NCI-H82 treated with DMSO at 0.1 percent for 48 hours (cell line): Measurements from ENCODE around the gene SLC19A1.

Source experiments
- DNase-seq: peaks from one replicate; lab custom pipeline; 2025; ENCODE audit not compliant: unreplicated experiment; lab: John Stamatoyannopoulos, UW

The SLC19A1 gene

GRCh38 chr21:45494851-45495680, 47.2 kb downstream of the SLC19A1 start:
- no peak for DNase-seq

GRCh38 chr21:45494135-45494850, 47.9 kb downstream of the SLC19A1 start:
- DNase-seq: no peak

DNA sequence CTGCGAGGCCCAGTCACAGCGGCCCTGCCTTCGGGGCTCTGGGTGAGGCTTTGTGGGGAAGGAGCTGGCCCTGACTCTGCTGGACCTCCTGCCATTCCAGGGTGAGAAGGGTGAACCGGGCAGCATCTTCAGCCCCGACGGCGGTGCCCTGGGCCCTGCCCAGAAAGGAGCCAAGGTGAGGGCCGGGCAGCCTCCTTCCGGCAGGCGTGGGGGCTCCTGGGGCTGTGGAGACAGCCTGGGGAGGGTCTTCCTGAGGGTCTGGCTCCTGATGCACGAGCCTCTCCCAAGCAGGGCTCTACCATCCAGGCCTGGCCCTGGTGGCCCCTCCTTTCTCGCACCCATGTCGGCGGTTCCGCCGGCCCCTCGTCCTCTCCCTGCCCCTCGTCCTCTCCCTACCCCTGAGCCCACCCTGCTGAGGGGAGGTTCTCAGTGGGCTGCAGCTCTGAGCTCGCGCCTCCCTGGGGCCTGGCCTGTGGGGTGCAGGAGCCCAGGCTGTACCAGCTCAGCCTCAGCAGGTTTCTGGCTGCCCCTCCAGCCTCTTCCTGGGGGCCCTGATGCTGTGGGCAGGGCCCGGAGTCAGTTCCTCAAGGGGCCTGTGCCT, 48.7 kb downstream of the SLC19A1 start:
- DNase-seq: no peak

GRCh38 chr21:45492765-45493164, 49.5 kb downstream of the SLC19A1 start:
- DNase-seq: no peak

DNA sequence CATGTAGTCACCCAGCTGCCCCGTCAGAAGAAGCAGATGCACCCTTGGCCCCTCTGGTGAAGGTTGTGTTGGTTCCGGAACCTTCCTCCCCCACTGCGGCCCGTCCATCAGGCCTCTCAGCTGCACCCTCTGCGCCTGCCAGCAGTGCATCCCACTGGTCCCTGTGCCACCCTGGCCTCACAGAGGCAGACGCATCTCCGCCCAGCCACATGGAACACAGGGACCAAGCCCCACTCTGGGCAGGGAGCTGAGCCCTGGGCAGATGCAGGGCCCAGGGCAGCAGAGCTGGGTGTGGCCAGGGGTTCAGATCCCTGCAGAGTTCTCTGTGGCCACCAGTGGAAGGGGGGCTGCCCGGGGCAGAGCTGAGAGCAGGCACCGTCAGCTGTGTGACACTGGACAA, 50.6 kb downstream of the SLC19A1 start:
- no peak for DNase-seq

DNA sequence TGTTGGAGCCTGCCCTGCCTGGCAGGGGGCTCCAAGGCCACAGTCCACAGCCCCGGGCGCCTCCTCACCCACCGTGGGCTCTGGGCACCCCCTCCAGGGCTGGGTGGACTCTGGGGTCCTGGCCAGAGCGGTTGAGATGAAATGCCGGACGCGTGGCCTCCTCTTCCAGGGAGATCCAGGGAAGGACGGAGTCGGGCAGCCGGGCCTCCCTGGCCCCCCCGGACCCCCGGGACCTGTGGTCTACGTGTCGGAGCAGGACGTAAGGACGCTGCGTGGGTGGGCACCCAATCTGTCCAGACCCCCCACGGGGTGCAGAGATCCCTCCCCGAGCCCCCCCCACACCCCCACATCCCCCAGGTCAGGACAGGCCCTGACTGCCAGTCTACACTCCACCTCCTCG, 51.2 kb downstream of the SLC19A1 start:
- DNase-seq: no peak

- no peak for DNase-seq
Measured at GRCh38 chr21:45490049-45490731, 52.0 kb downstream of the SLC19A1 start.

- DNase-seq: no peak
Measured at GRCh38 chr21:45489722-45489982, 52.6 kb downstream of the SLC19A1 start.

DNA sequence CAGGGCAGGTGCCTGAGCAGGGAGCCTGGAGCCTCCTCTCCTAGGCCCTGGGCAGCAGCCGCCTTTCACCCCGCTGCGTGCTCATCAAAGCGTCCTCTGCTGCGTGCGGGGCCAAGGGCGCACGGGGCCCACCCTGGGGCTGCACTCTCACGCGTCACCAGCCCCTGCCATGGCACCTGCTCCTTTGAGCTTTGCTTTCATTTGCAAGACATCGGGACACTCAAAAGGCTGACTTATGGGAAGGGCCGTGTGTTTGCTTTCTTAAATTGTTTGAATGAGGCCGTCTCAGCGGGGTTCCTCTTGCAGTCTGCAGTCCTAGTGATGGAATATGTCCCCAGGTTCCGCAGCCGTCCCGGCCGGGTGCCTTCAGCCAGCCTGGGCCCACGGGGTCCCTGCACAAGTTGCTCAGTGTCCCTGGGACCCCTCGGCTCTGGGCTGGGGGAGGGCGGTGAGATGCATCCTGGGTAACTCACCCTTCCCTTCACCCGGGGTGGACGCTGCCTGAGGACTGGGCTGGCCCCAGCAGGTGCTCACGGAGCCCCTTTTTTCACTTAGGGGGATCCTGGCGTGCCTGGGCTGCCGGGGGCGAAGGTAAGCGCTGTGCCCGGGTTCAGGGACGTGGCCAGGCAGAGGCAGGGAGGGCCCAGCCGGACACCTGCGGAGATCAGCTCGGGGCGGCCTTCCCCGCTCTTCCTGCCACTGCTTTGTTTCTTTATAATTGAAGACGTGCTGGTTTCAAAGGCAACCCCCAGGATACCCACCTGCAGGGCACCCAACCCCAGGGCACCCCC, 53.1 kb downstream of the SLC19A1 start:
- no peak for DNase-seq

DNA sequence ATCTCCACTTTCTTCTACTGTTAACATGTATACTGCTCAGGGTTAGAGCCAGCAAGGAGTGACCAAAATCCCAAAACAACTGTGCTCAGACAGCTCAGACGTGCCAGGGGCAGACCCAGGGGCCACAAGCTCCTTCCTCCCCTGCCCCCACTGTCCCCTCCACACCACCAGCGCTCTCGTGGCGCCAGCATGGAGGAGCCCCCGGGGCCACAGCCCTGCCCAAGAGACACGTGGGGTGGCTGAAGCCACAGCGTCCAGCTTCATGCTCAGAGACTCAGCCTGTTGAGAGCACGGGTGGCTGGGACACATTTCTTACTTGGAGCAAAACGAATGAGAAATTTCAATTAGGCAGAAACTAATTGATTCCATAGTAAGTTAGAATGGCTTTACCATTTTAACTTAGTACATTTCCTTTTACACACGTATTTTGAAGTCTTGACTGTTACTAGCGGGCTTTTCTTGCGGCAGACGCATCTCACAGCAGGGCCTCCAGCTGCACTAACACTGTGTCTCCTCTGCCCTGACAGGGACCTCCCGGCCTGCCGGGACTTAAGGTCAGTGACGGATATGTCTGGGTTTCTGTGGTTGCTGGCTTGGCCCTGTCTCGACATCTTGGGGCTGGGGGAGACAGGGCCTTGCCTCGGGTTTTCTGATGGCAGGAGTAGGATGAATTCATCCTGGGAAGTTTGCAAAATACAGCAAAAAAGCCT, 54.2 kb downstream of the SLC19A1 start:
- DNase-seq: no peak

DNA sequence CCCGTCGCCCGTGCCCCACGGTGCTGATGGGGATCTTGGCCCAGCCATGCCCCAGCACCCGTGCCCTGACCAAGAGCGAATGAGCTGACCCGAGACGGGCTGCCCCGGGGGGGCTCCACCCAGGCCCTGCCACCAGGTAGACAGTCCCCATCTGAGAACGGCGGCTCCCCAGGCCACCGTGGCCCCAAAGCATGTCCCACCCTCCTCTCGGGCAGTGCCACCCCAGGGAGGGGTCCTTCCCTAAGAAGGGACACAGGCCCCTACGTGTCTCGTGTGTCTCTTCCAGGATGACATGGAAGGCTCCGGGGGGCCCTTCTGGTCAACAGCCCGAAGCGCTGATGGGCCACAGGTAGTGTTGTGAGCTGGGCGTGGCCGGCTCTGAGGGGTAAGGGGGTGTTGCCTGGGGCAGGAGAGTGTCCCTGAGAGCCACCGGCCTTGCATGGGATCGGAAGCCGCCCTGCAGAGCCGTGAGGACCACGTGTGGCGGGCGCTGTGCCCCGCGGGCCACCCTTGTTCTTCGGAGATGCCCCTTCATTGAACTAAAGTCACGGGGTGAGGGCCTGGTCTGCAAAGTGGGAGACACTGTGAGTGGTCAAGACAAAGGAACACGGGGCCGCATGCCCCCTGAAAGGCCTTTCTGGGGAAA, 55.0 kb downstream of the SLC19A1 start:
- no peak for DNase-seq

GRCh38 chr21:45486443-45487160, 55.6 kb downstream of the SLC19A1 start:
- DNase-seq: no peak

DNA sequence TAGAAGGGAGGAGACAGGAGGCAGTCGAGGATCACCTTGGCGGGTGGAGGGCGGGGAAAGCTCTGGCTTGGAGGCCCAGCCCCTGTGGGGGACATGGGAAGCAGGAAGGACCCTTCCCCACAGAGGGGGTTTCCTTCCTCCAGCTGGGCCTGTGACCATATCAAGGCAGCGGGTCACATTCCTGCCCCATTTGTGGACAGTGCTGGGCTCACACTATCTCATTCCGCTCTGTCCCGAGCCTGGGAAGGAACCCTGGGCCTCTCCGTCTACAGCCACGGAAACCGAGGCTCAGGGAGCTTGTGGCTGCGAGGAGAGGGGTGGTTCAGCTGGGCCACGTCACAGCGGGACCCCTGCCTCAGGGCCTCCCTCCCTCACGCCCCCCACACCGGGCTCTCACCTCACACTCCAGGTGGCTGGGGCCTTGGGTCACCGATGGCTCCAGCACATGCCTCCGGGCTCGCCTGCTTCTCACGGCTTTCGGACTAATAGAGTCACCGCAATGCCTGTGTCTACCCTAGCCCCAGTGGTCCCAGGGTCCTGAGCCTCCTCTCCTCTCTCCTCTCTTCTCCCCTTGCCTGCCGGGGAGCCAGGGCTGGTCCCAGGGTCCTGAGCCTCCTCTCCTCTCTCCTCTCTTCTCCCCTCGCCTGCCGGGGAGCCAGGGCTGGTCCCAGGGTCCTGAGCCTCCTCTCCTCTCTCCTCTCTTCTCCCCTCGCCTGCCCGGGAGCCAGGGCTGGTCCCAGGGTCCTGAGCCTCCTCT, 56.4 kb downstream of the SLC19A1 start:
- DNase-seq: no peak

DNA sequence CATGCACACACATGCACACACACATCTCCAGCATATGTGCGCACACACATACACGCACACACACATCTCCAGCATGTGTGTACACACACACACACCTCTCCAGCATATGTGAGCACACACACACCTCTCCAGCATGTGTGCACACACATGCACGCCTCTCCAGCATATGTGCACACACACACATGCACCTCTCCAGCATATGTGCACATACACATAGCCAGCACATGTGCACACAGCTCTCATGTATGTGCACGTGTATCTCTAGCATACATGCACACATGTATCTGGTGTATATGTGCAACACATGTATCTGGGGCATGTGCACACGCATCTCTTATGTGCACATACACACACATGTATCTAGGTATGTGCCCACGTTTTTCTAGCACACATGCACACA, 57.9 kb downstream of the SLC19A1 start:
- no peak for DNase-seq

- no peak for DNase-seq
Measured at GRCh38 chr21:45482899-45483821, 59.1 kb downstream of the SLC19A1 start.

DNA sequence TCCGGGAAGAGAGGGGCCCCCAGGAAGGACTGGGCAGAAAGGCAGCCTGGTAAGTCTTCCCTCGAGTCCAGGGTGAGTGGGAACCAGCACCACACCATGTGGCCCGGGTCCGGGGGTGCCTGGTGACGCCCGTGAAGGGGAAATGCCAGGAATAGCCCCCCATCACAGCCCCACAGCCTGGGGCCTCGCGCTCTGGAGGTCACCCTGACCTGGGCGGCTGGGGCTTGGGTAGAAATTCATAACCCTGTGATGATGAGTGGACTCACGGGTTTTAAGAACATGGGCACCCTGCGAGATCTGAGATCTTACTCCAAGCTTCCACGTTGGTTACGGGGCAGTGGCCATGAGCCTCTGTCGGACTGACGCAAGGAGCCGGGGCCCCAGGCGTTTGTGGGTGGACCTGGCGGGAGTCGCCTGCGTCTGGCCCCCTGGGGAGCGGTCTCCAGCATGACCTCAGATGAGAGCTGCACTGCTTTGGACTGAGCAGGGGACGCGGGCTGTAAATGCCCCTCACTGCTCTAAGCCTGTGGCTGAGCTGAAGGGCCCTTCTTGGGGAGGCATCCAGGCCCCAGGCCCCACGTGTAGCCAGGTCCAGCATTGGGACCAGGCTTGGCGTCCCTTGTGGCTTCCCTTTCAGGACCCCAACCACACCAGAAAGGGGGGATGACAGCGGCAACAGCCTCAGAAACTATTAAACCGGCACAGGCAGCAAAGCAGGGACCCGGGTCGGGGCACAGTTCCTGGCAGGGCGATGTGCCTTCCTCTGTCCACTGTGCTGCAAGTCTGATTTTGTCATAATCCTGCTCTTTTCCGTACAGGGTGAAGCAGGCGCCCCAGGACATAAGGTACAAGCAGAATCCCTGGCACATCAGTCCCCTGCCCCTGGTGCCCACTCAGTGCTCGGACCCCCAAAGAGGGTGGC, 60.0 kb downstream of the SLC19A1 start:
- DNase-seq: no peak
